PC-9 (cell line): ENCODE measurements around the gene KIF26B. TPM values are rescaled to one million over a fixed set of nuclear protein-coding genes. Genes with fewer than 3 reads are reported as not detected.

Experiments used
- BruUV-seq: library from RNA; stranded (reverse); fragments of 400-500 nt; replicated peaks from 2 replicates; lab custom pipeline; 2021; lab: Mats Ljungman, UMichigan
- CTCF ChIA-PET: fragments of 300-600 bp; sonication (Branson Sonifier 250); formaldehyde crosslinking; loops from one replicate; lab custom pipeline; 2022; ENCODE audit warnings: antibody characterized with exemption; lab: Charles Lee
- POLR2A ChIA-PET: fragments of 300-600 bp; sonication (Branson Sonifier 250); formaldehyde crosslinking; loops from one replicate; lab custom pipeline; 2022; ENCODE audit warnings: antibody characterized with exemption; ENCODE audit not compliant: unreplicated experiment; lab: Charles Lee
- DNase-seq, 2 experiments: peaks; one replicate each; pipeline versions ENCODE4 v3.0.0 to v3.0.0-alpha.2; 2015 to 2022; ENCODE audit warnings: mixed read lengths in 1 of 2
- H2AFZ ChIP-seq: fragments of 200-600 bp; sonication (generic); 2 replicates; pipeline ENCODE4 v1.8.1; 2017; ENCODE audit warnings: antibody characterized with exemption
- H3F3A ChIP-seq: fragments of 200-600 bp; sonication (generic); 2 replicates; pipeline ENCODE4 v1.8.1; 2017; ENCODE audit warnings: antibody characterized with exemption, mild to moderate bottlenecking, low read depth; ENCODE audit not compliant: insufficient read depth
- H3K27ac ChIP-seq: fragments of 200-600 bp; sonication (generic); 2 replicates; pipeline ENCODE4 v1.6.1; 2016; ENCODE audit warnings: mixed run types
- H3K27me3 ChIP-seq: fragments of 200-600 bp; sonication (generic); 2 replicates; pipeline ENCODE4 v1.6.1; 2016; ENCODE audit warnings: low read depth, mixed run types; ENCODE audit not compliant: insufficient read depth
- H3K36me3 ChIP-seq: fragments of 200-600 bp; sonication (generic); 2 replicates; pipeline ENCODE4 v1.6.1; 2016; ENCODE audit warnings: low read depth, mixed run types
- H3K4me1 ChIP-seq: fragments of 200-600 bp; sonication (generic); replicated peaks from 2 replicates; pipeline ENCODE4 v1.6.1; 2016; ENCODE audit warnings: mixed run types; ENCODE audit not compliant: insufficient read depth
- H3K4me2 ChIP-seq: fragments of 200-600 bp; sonication (generic); 2 replicates; pipeline ENCODE4 v1.6.1; 2017; ENCODE audit warnings: mixed run types
- H3K4me3 ChIP-seq: fragments of 200-600 bp; sonication (generic); 2 replicates; pipeline ENCODE4 v1.6.1; 2016; ENCODE audit warnings: mixed run types
- H3K79me2 ChIP-seq: fragments of 200-600 bp; sonication (generic); 2 replicates; pipeline ENCODE4 v1.6.1; 2017; ENCODE audit warnings: low read depth, mixed run types
- H3K9me2 ChIP-seq: fragments of 200-600 bp; sonication (generic); 2 replicates; pipeline ENCODE4 v1.8.1; 2017; ENCODE audit warnings: mild to moderate bottlenecking; ENCODE audit not compliant: insufficient read depth
- H3K9me3 ChIP-seq: fragments of 200-600 bp; sonication (generic); 2 replicates; pipeline ENCODE4 v1.8.1; 2016; ENCODE audit warnings: low read depth; ENCODE audit not compliant: insufficient read depth
- H4K20me1 ChIP-seq: fragments of 200-600 bp; sonication (generic); 2 replicates; pipeline ENCODE4 v1.8.1; 2017; ENCODE audit not compliant: insufficient read depth
- CTCF ChIP-seq: fragments of 200-600 bp; sonication (generic); conservative IDR thresholded peaks from 2 replicates; pipeline ENCODE4 v1.6.1; 2017; ENCODE audit warnings: mixed run types, antibody characterized with exemption, mild to moderate bottlenecking, moderate library complexity
- EZH2 ChIP-seq: fragments of 200-600 bp; sonication (generic); IDR thresholded peaks from 2 replicates; pipeline ENCODE4 v1.8.0; 2017; ENCODE audit warnings: antibody characterized with exemption, low read depth
- intact Hi-C: fragments of 100-400 bp; cut with micrococcal nuclease; formaldehyde crosslinking; loops from one replicate; pipeline ENCODE4 v1.10.0; 2022; ENCODE audit not compliant: unreplicated experiment
- total RNA-seq: library from RNA; stranded (reverse); gene quantifications from 2 replicates; pipeline ENCODE4 v1.2.3, GENCODE V29; 2021

KIF26B gene
- total RNA-seq, 1 experiment from 2014 or later = 0.11 TPM

DNA sequence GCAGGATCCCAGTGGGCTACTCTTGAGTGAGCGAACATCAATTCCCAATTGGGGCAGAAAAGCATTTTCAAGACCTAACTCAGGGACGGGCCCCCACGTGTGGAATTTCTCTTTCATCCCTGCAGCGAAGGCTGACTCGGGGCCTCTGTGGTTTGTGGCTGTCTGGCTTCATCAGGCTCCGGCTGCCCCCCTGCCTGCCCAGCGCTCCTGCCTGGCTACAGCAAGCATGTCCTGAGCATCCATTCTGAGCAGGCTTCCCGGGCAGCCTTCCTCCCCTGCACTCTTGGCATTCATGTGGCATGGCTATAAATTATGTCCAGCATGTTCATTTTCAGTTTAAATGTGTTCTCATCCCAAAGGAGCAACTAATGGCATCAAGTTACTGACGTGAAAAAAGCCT lies 588.1 kb downstream of the KIF26B start:
- ChIA-PET POLR2A (no interaction called here), CTCF (no interaction called here)
- Histone ChIP-seq H3K27me3 (no peaks in the 10 kb centered on the region), H3K9me2 (no peaks in the 10 kb centered on the region), H3K36me3 (no peaks in the 10 kb centered on the region), H3K27ac (no peak overlapping the region), H4K20me1 (no peaks in the 10 kb centered on the region), H3K79me2 (no peaks in the 10 kb centered on the region), H2AFZ (no peak overlapping the region), H3K4me1 (no peaks in the 10 kb centered on the region), H3K4me2 (no peak overlapping the region), H3K9me3 (no peaks in the 10 kb centered on the region), H3F3A (no peaks in the 10 kb centered on the region), H3K4me3 (no peak overlapping the region)
- BruUV-seq = no TSS peak
- DNase-seq = no peak
- intact Hi-C loops = no loop called here
- no peak for TF ChIP-seq CTCF
- TF ChIP-seq EZH2 = no peak

DNA sequence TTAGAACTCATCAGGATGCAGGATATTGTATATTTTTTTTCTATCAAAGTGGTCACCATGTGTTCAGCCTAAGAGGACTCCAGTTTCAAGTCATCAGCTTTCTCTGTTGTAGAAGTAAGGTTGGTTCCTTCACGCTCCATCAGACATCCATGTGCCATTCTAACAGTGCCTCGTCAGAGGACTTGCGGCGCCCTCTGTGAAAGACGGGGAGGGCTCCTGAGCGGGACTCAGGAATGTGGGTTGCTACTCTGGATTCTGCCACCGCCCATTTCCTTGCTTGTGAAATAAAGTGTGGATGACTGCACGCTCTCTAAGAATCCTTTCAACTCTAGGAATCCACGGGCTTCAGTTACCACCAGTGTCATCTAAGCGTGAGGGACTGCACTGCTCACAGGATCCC lies 593.5 kb downstream of the KIF26B start:
- H3K9me2 ChIP-seq = no peaks in the 10 kb centered on the region; the same call in 1 of the 2 replicates
- H3F3A ChIP-seq = no peaks in the 10 kb centered on the region
- no peaks in the 10 kb centered on the region for H3K79me2 ChIP-seq
- intact Hi-C loops = no loop called here
- POLR2A ChIA-PET = no interaction called here
- no peak overlapping the region for H2AFZ ChIP-seq
- H3K9me3 ChIP-seq = no peaks in the 10 kb centered on the region
- no peaks in the 10 kb centered on the region for H4K20me1 ChIP-seq
- no peak overlapping the region for H3K4me3 ChIP-seq
- no peaks in the 10 kb centered on the region for H3K27me3 ChIP-seq
- H3K4me2 ChIP-seq = no peak overlapping the region
- CTCF ChIA-PET = no interaction called here
- H3K36me3 ChIP-seq = no peaks in the 10 kb centered on the region
- H3K27ac ChIP-seq = no peak overlapping the region
- no peaks in the 10 kb centered on the region for H3K4me1 ChIP-seq
- no peak for TF ChIP-seq EZH2
- no peak for TF ChIP-seq CTCF
- no peak for DNase-seq
- no TSS peak for BruUV-seq

DNA sequence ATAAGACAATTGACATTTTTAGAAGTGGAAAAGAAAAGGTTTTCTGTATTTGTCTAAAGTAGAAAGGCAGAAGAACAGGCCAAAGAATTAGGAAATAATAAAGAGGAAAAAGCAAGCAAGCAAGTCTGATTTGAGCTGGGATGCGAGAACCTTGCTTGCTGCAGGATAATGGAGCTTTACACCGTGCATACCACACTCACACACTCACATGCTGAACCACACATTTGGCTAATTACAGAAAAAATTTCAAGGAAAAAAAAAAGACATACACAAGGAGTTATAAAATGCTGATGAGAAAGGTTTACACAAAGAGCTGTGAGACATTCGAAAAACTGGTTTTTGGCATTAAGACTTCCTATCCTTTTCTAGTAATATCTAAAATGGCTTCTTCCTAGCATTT lies 593.9 kb downstream of the KIF26B start:
- Histone ChIP-seq H3F3A (no peaks in the 10 kb centered on the region), H3K9me3 (no peaks in the 10 kb centered on the region), H3K27ac (no peak overlapping the region), H3K4me1 (no peaks in the 10 kb centered on the region), H2AFZ (no peak overlapping the region), H3K36me3 (no peaks in the 10 kb centered on the region), H4K20me1 (no peaks in the 10 kb centered on the region), H3K4me2 (no peak overlapping the region), H3K9me2 (no peaks in the 10 kb centered on the region; the same call in 1 of the 2 replicates), H3K27me3 (no peaks in the 10 kb centered on the region), H3K79me2 (no peaks in the 10 kb centered on the region), H3K4me3 (no peak overlapping the region)
- DNase-seq = no peak
- intact Hi-C loops = no loop called here
- ChIA-PET CTCF (no interaction called here), POLR2A (interaction anchor here (0.6 kb wide), 1 partner anchor 151 kb away, joined by 4 read pairs; no protein-coding TSS in a partner anchor)
- BruUV-seq = no TSS peak
- TF ChIP-seq EZH2 = no peak

DNA sequence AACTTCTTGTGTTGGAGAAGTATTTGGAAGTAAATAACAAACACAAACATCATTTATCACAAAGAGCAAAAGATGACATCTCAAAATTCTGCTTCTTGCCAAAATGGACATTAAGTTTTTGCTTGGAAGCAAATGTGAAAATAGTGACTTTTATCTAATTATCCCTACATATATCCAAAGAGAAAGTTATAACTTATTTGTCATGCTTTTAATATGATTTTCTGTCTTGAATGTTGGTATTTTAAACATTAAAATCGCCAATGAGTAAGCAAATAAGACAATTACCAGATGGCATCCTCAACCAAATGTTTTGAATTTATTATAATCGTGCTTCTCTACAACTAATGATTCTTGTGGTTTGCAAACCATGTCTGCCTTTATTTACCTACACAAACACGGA lies 594.3 kb downstream of the KIF26B start:
- CTCF ChIA-PET = no interaction called here
- no peak overlapping the region for H2AFZ ChIP-seq

More for the DNA sequence above, 594.3 kb downstream of the KIF26B start:
- H3K4me1 ChIP-seq = no peaks in the 10 kb centered on the region
- no peaks in the 10 kb centered on the region for H3K79me2 ChIP-seq
- no peaks in the 10 kb centered on the region for H3K27me3 ChIP-seq
- DNase-seq = no peak
- no peak for TF ChIP-seq CTCF
- no peak for TF ChIP-seq EZH2
- no peaks in the 10 kb centered on the region for H3F3A ChIP-seq
- H3K9me3 ChIP-seq = no peaks in the 10 kb centered on the region
- no peaks in the 10 kb centered on the region; the same call in 1 of the 2 replicates for H3K9me2 ChIP-seq
- intact Hi-C loops = no loop called here
- no peak overlapping the region for H3K4me2 ChIP-seq
- no TSS peak for BruUV-seq
- no peaks in the 10 kb centered on the region for H3K36me3 ChIP-seq
- no peak overlapping the region for H3K27ac ChIP-seq
- POLR2A ChIA-PET = interaction anchor here (0.6 kb wide), 1 partner anchor 151 kb away, joined by 4 read pairs; no protein-coding TSS in a partner anchor
- no peaks in the 10 kb centered on the region for H4K20me1 ChIP-seq
- no peak overlapping the region for H3K4me3 ChIP-seq
